ENCODE results near the gene HOXA9. TPM values are rescaled to one million over a fixed set of nuclear protein-coding genes. Genes with fewer than 3 reads are reported as not detected.

The HOXA9 gene
- total and polyA plus RNA-seq, 2 of the 8 experiments (the other 6 are each of a cell fraction or from before 2014, with no cell fraction given), result not detected

DNA sequence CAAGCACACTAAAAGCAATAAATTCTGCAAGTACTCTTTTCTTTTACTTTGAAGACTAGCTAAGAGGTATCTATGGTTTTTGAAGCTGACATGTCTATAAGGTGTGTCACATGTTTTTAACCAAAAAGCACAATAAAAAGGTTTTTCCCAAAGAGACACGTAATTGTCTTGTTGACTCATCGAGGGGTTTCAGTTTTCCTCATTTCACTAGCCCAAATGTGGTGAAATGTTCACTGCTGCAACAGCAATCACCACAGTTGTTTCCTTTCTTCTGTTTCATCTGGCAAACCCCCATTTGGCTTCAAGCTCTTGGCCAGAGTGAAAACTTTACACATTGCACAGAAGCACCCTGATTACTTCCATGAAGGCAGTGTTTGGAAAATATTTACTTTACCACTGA lies 30.9 kb downstream of the HOXA9 start:
- H4K91ac ChIP-seq (replicated peaks; ENCODE audit: insufficient read length, low read length), result no peak overlapping the region
- H2BK120ac ChIP-seq (replicated peaks; ENCODE audit: low read depth, low read length), result no peak overlapping the region
- H2BK5ac ChIP-seq (ENCODE audit: low read depth, low read length), result no peak overlapping the region
- H3K4me3 ChIP-seq (ENCODE audit: extremely low read depth in 1 of 4, insufficient read depth in 2 of 4, low read depth in 3 of 4, low read length in 4 of 4), result no peak overlapping the region
- no peak overlapping the region for H4K5ac ChIP-seq (ENCODE audit: insufficient read length, low read depth, low read length)
- no peak overlapping the region for H2BK12ac ChIP-seq (ENCODE audit: low read depth, low read length)
- FAIRE-seq (no peak), DNase-seq (ENCODE audit: low read depth in 1 of 2, low spot score in 2 of 2) (no peak)
- no peak overlapping the region for H2AFZ ChIP-seq (ENCODE audit: low read length)
- H3K36me3 ChIP-seq (ENCODE audit: control insufficient read depth in 2 of 4, insufficient read depth in 4 of 4, low read length in 3 of 4), result peaks cover 0 to 16% (median 0%) of the 10 kb centered on the region in 4 experiments; a peak in 2 of 8 replicates
- H3K27ac ChIP-seq (ENCODE audit: low read depth, low read length), result no peak overlapping the region
- no peak overlapping the region for H2AK5ac ChIP-seq (ENCODE audit: low read depth, low read length)
- no peak overlapping the region for H3K23ac ChIP-seq (ENCODE audit: insufficient read length)
- H3K56ac ChIP-seq (replicated peaks; ENCODE audit: insufficient read length, low read depth, low read length), result no peak overlapping the region
- H3K79me2 ChIP-seq (ENCODE audit: control insufficient read depth in 1 of 2, insufficient read depth in 2 of 2, low read length in 2 of 2), result no peaks in the 10 kb centered on the region
- CTCF ChIA-PET (ENCODE audit: partially characterized antibody), result interaction anchor here (0.7 to 2.1 kb wide), 5 partner anchors 9 to 447 kb away, joined by 3 to 10 read pairs (median 4); partner anchors contain the start of gene HOXA5
- peaks cover 96 to 100% (median 100%) of the 10 kb centered on the region in 4 experiments for H3K27me3 ChIP-seq (replicated peaks in 1 of 4; ENCODE audit: control insufficient read depth in 3 of 4, extremely low read depth in 1 of 4, insufficient read depth in 3 of 4, low read length in 3 of 4)
- peaks cover 0 to 6% (median 2%) of the 10 kb centered on the region in 4 experiments; a peak in 4 of 7 replicates for H3K4me1 ChIP-seq (replicated peaks in 1 of 4; ENCODE audit: control insufficient read depth in 3 of 4, insufficient read depth in 4 of 4, low read length in 3 of 4)
- H3K4me2 ChIP-seq (ENCODE audit: insufficient read depth in 1 of 2, low read depth in 2 of 2, low read length in 2 of 2), result no peak overlapping the region
- POLR2A ChIA-PET (ENCODE audit: partially characterized antibody), result no interaction called here
- no peak overlapping the region for H3K18ac ChIP-seq (ENCODE audit: extremely low read depth, low read length)
- H3K9me3 ChIP-seq (ENCODE audit: insufficient read depth in 2 of 2, low read depth in 1 of 2, low read length in 1 of 2), result peaks cover 0 to 4% of the 10 kb centered on the region in 2 experiments; a peak in 1 of 4 replicates
- TF ChIP-seq, protein P1, sequence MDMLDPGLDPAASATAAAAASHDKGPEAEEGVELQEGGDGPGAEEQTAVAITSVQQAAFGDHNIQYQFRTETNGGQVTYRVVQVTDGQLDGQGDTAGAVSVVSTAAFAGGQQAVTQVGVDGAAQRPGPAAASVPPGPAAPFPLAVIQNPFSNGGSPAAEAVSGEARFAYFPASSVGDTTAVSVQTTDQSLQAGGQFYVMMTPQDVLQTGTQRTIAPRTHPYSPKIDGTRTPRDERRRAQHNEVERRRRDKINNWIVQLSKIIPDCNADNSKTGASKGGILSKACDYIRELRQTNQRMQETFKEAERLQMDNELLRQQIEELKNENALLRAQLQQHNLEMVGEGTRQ (IDR thresholded peaks at IDR 0.05; ENCODE audit: low read length), result no peak
- TF ChIP-seq SIRT6 (IDR thresholded peaks at IDR 0.05; ENCODE audit: low read length), result no peak
- no peak for TF ChIP-seq ATF2 (IDR thresholded peaks at IDR 0.05; ENCODE audit: low read length)
- TF ChIP-seq PHF8 (conservative IDR thresholded peaks at IDR 0.05; ENCODE audit: low read depth, low read length), result no peak
- TF ChIP-seq TEAD4 (IDR thresholded peaks at IDR 0.05; ENCODE audit: low read depth, low read length), result no peak
- no peak for TF ChIP-seq EZH2 (IDR thresholded peaks at IDR 0.05; ENCODE audit: low read depth, low read length, severe bottlenecking)
- TF ChIP-seq CEBPB (IDR thresholded peaks at IDR 0.05; ENCODE audit: low read depth, low read length), result no peak
- no peak for TF ChIP-seq RAD21 (IDR thresholded peaks at IDR 0.05 in 1 of 2, conservative IDR thresholded peaks at IDR 0.05 in 1 of 2; ENCODE audit: low read depth in 2 of 2, low read length in 2 of 2)
- no peak for TF ChIP-seq SP2 (IDR thresholded peaks at IDR 0.05; ENCODE audit: low read length)
- no peak for TF ChIP-seq NANOG (IDR thresholded peaks at IDR 0.05; ENCODE audit: insufficient read depth, low read depth, low read length, poor library complexity, severe bottlenecking)
- TF ChIP-seq NRF1 (IDR thresholded peaks at IDR 0.05; ENCODE audit: low read depth, low read length), result no peak
- no peak overlapping the region for H3K14ac ChIP-seq (ENCODE audit: insufficient read length)
- H3K4ac ChIP-seq (replicated peaks; ENCODE audit: insufficient read length, low read depth, low read length), result no peak overlapping the region
- H2BK20ac ChIP-seq (ENCODE audit: low read length), result no peak overlapping the region
- H4K8ac ChIP-seq (ENCODE audit: extremely low read depth, insufficient read depth, low read length), result no peak overlapping the region
- H3K79me1 ChIP-seq (ENCODE audit: low read depth, low read length), result no peaks in the 10 kb centered on the region
- no peak overlapping the region for H2BK15ac ChIP-seq (ENCODE audit: low read length)
- H3K9ac ChIP-seq (replicated peaks in 1 of 4; ENCODE audit: extremely low read depth in 1 of 4, low read depth in 3 of 4, low read length in 3 of 4), result no peak overlapping the region
- H4K20me1 ChIP-seq (replicated peaks in 1 of 2; ENCODE audit: control insufficient read depth in 1 of 2, insufficient read depth in 2 of 2, low read length in 2 of 2), result peaks cover 12 to 18% of the 10 kb centered on the region in 2 experiments
- peaks cover 4% of the 10 kb centered on the region; the same call in 1 of the 2 replicates for H3K23me2 ChIP-seq (ENCODE audit: low read depth, low read length)
- WGBS, 2 experiments (ENCODE audit: extremely low coverage in 1 of 2, insufficient coverage in 1 of 2, insufficient read length in 1 of 2, insufficient replicate concordance in 2 of 2, low coverage in 1 of 2, low lambda C conversion rate in 2 of 2, missing lambda C conversion rate in 1 of 2), result 30% methylated on average over 2 of the region's 2 CpGs; no CpG with 5 or more reads in 1 of the 2 experiments

All from H1 (cell line).